SU-DHL-6 (cell line): ENCODE results near the gene GALNT11.

Experiments used
- H2AFZ ChIP-seq: fragments of 200-600 bp; sonication (generic); 2 replicates; pipeline ENCODE4 v1.6.1; 2014; ENCODE audit warnings: low read depth, mild to moderate bottlenecking, moderate library complexity, mixed read lengths, antibody characterized with exemption, low read length; ENCODE audit not compliant: severe bottlenecking
- H3F3A ChIP-seq: fragments of 200-600 bp; shearing (Covaris generic); 2 replicates; pipeline ENCODE4 v1.6.0; 2016; ENCODE audit warnings: antibody characterized with exemption, mild to moderate bottlenecking; ENCODE audit not compliant: insufficient read depth
- H3K27ac ChIP-seq: fragments of 200-600 bp; sonication (generic); 2 replicates; pipeline ENCODE4 v1.5.1; 2016; ENCODE audit warnings: low read depth, mild to moderate bottlenecking, low read length, moderate library complexity, mixed read lengths
- H3K27me3 ChIP-seq: fragments of 200-600 bp; sonication (generic), shearing (Covaris generic); 2 replicates; pipeline ENCODE4 v1.6.0; 2014; ENCODE audit warnings: mild to moderate bottlenecking, low read length
- H3K36me3 ChIP-seq: fragments of 200-600 bp; sonication (generic); 2 replicates; pipeline ENCODE4 v1.6.1; 2014; ENCODE audit warnings: mild to moderate bottlenecking, low read length, mixed read lengths
- H3K4me2 ChIP-seq: fragments of 300-600, 200-600 bp; shearing (Covaris generic), sonication (generic); 2 replicates; pipeline ENCODE4 v1.6.0; 2014; ENCODE audit warnings: low read length, low read depth, mild to moderate bottlenecking; ENCODE audit not compliant: poor library complexity, severe bottlenecking
- H3K4me3 ChIP-seq: fragments of 200-600 bp; sonication (generic); 2 replicates; pipeline ENCODE4 v1.5.1; 2014; ENCODE audit warnings: antibody characterized with exemption, low read length, mild to moderate bottlenecking, mixed read lengths; ENCODE audit not compliant: insufficient read depth, poor library complexity, severe bottlenecking
- H3K79me2 ChIP-seq: fragments of 200-600 bp; sonication (generic); 2 replicates; pipeline ENCODE4 v1.6.1; 2014; ENCODE audit warnings: mild to moderate bottlenecking, low read length, moderate library complexity; ENCODE audit not compliant: insufficient read depth
- H3K9ac ChIP-seq: fragments of 200-600 bp; sonication (generic); 2 replicates; pipeline ENCODE4 v1.7.0; 2014; ENCODE audit warnings: mild to moderate bottlenecking, low read length
- H3K9me2 ChIP-seq: fragments of 200-600 bp; sonication (generic); replicated peaks from 2 replicates; pipeline ENCODE4 v1.6.1; 2014; ENCODE audit warnings: low read length; ENCODE audit not compliant: insufficient read depth
- H3K9me3 ChIP-seq: fragments of 200-600 bp; sonication (generic); 2 replicates; pipeline ENCODE4 v1.6.1; 2014; ENCODE audit warnings: low read length, mixed read lengths; ENCODE audit not compliant: insufficient read depth
- H4K20me1 ChIP-seq: fragments of 200-600 bp; sonication (generic); 2 replicates; pipeline ENCODE4 v1.6.1; 2014; ENCODE audit warnings: low read depth, mild to moderate bottlenecking, antibody characterized with exemption, low read length, moderate library complexity, mixed read lengths
- EZH2phosphoT487 ChIP-seq: fragments of 200-600 bp; sonication (generic), shearing (Covaris generic); conservative IDR thresholded peaks from 2 replicates; pipeline ENCODE4 v1.6.1; 2018; ENCODE audit warnings: mild to moderate bottlenecking, antibody characterized with exemption, low read length, moderate library complexity, mixed read lengths
- TF ChIP-seq, protein P1 (sequence below): fragments of 200-600 bp; sonication (generic); IDR thresholded peaks from one replicate; pipeline ENCODE4 v1.5.1; 2017; ENCODE audit warnings: antibody characterized with exemption, mild to moderate bottlenecking, low read length, moderate library complexity; ENCODE audit not compliant: insufficient read depth, poor library complexity, severe bottlenecking

GALNT11 gene

DNA sequence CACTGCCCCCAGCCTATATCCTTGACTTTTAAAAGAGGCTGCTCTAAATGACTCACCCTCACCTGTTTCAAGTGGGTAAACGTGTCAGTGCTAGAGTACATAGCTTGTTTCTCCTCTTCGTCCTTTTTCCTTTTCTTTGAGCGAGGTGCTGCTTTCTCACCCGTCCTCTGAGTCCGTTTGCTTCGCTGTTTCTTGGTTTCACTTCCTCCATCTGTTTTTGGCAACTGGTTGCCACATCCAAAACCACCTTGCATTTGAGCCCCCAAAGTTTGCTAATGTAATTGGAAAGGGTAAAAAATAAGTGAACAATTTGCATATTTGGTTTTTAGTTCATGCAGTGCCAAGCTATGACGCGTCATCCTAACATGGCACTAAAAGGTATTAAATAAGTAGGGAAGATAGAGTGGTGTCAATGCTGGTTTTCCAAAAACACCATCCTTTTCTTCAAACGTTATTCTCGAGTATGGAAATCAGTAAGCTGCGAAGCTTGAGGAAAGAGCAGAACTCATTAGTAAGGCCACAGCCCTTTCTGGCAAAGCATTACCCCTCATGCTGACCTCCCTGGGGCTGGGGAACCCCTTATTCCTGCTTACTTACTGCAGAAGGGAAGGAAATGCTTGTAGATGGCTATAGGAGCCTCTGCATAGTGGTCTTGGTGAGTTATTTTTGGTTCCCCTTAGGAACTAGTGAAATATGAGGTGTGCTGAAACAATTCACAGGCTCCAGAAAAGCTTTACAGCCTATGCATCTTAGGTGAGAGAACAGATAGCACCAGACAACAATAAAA lies 133.5 kb downstream of the GALNT11 start:
- Histone ChIP-seq H3K27me3 (no peaks in the 10 kb centered on the region), H3F3A (peaks cover 19% of the 10 kb centered on the region), H3K4me3 (peak overlapping the region; percentile 4), H3K9ac (no peak overlapping the region), H3K9me2 (no peaks in the 10 kb centered on the region), H4K20me1 (0 out of 2 replicates have a peak, but pooled peaks cover 6% of the 10 kb centered on the region), H3K79me2 (0 out of 2 replicates have a peak, but pooled peaks cover 7% of the 10 kb centered on the region), H3K27ac (peak overlapping the region; percentile 68), H3K4me2 (peak overlapping the region; percentile 43), H3K9me3 (no peaks in the 10 kb centered on the region), H2AFZ (no peak overlapping the region), H3K36me3 (peaks cover 38% of the 10 kb centered on the region)
- TF ChIP-seq, protein P1, sequence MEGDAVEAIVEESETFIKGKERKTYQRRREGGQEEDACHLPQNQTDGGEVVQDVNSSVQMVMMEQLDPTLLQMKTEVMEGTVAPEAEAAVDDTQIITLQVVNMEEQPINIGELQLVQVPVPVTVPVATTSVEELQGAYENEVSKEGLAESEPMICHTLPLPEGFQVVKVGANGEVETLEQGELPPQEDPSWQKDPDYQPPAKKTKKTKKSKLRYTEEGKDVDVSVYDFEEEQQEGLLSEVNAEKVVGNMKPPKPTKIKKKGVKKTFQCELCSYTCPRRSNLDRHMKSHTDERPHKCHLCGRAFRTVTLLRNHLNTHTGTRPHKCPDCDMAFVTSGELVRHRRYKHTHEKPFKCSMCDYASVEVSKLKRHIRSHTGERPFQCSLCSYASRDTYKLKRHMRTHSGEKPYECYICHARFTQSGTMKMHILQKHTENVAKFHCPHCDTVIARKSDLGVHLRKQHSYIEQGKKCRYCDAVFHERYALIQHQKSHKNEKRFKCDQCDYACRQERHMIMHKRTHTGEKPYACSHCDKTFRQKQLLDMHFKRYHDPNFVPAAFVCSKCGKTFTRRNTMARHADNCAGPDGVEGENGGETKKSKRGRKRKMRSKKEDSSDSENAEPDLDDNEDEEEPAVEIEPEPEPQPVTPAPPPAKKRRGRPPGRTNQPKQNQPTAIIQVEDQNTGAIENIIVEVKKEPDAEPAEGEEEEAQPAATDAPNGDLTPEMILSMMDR = no peak
- TF ChIP-seq EZH2phosphoT487 = no peak

DNA sequence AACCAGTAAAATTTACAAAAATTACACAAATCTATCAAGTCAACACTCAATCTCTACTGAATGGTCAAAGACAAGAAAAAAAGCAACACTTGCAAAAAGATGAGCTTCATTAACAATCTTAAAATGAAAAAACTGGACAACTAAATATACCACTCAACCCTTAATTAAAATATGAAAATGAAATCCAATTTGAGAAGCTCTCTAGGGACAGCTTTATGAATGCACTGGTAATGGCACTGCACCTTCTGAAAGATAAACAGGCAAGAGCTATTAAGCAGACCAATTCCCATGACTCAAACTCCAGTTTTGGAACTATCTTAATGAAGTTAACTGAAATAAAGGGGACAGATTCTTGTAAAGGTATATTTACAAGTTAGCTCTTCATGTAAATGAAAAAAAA lies 135.7 kb downstream of the GALNT11 start:
- H4K20me1 ChIP-seq = 0 out of 2 replicates have a peak, but pooled peaks cover 6% of the 10 kb centered on the region
- peak overlapping the region; percentile 16; the same call in 1 of the 2 replicates for H3K27ac ChIP-seq
- peaks cover 42% of the 10 kb centered on the region for H3K36me3 ChIP-seq
- 0 out of 2 replicates have a peak, but pooled peaks cover 7% of the 10 kb centered on the region for H3K79me2 ChIP-seq
- no peak overlapping the region for H3K9ac ChIP-seq
- no peak overlapping the region for H3K4me3 ChIP-seq
- H3K27me3 ChIP-seq = no peaks in the 10 kb centered on the region
- H3F3A ChIP-seq = peaks cover 19% of the 10 kb centered on the region
- no peak overlapping the region for H2AFZ ChIP-seq
- no peaks in the 10 kb centered on the region for H3K9me3 ChIP-seq
- no peaks in the 10 kb centered on the region for H3K9me2 ChIP-seq
- no peak overlapping the region for H3K4me2 ChIP-seq
- no peak for TF ChIP-seq EZH2phosphoT487
- TF ChIP-seq, protein P1 = no peak

DNA sequence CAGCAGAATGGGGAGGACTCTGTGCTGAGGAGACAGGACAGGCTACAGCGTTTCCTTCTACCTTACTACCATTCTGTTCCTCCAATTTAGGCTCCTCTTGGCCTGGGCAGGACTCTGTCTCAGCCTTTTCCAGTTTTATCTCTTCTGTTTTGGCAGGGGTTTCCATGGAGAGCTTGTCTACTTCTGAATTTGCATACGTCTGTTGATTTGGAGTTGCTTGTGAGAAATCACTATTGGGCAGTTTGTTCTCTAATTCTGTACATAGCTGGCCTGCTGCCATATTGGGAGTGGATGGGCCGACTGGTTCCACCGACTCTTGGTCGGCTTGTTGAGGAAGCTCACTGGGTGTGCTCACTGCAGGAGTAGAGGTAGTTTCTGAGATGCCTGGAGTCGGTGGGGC lies 136.8 kb downstream of the GALNT11 start:
- Histone ChIP-seq H2AFZ (no peak overlapping the region), H3K9me3 (no peaks in the 10 kb centered on the region), H3K27me3 (no peaks in the 10 kb centered on the region), H3K9me2 (no peaks in the 10 kb centered on the region), H3K27ac (no peak overlapping the region), H3K36me3 (peaks cover 52% of the 10 kb centered on the region), H3K4me2 (no peak overlapping the region), H3K4me3 (no peak overlapping the region), H4K20me1 (0 out of 2 replicates have a peak, but pooled peaks cover 6% of the 10 kb centered on the region), H3F3A (peaks cover 19% of the 10 kb centered on the region), H3K9ac (no peak overlapping the region), H3K79me2 (0 out of 2 replicates have a peak, but pooled peaks cover 7% of the 10 kb centered on the region)
- TF ChIP-seq EZH2phosphoT487 = no peak
- TF ChIP-seq, protein P1 = no peak
